HCT116 (cell line): ENCODE results near the gene KIAA0825. TPM values are rescaled to one million over a fixed set of nuclear protein-coding genes. Genes with fewer than 3 reads are reported as not detected.

Experiments
- ATAC-seq: fragments of 200-7000 bp; cut with Tn5 transposase; 2 replicates; pipeline ENCODE4 v1.9.1; 2020; ENCODE audit warnings: mild to moderate bottlenecking, moderate library complexity
- BruUV-seq: library from RNA; stranded (reverse); fragments of 400-500 nt; replicated peaks from 2 replicates; lab custom pipeline; 2021; lab: Mats Ljungman, UMichigan
- CTCF ChIA-PET: fragments of 300-600 bp; sonication (Branson Sonifier 250); formaldehyde crosslinking; loops from one replicate; lab custom pipeline; 2021; ENCODE audit warnings: antibody characterized with exemption; lab: Charles Lee
- POLR2A ChIA-PET: fragments of 300-600, 350-600 bp; sonication (Branson Sonifier 250); formaldehyde crosslinking; loops from one replicate; lab custom pipeline; 2021; ENCODE audit warnings: antibody characterized with exemption; lab: Charles Lee
- RAD21 ChIA-PET, 2 experiments: fragments of 300-600 bp; sonication (Branson Sonifier 250); formaldehyde crosslinking; loops; one replicate each; lab custom pipeline; 2023; ENCODE audit warnings: low total read pairs in 2 of 2; ENCODE audit not compliant: uncharacterized antibody in 2 of 2, unreplicated experiment in 2 of 2, low non-redundant PET in 1 of 2; lab: Charles Lee
- DNase-seq: peaks from one replicate; pipeline ENCODE4 v3.0.0-alpha.2; 2010; ENCODE audit warnings: low read depth, low spot score
- H2AFZ ChIP-seq: fragments of 200-600 bp; shearing (Covaris generic), sonication (generic); 2 replicates; pipeline ENCODE4 v1.6.1; 2017; ENCODE audit warnings: low read depth, mixed run types, mixed read lengths, antibody characterized with exemption, low read length; ENCODE audit not compliant: poor library complexity, severe bottlenecking
- H3K27ac ChIP-seq: 2 replicates; pipeline ENCODE4 v1.5.1; 2012; ENCODE audit warnings: low read depth, low read length
- H3K27me3 ChIP-seq: fragments of 200-600 bp; sonication (generic); 2 replicates; pipeline ENCODE4 v1.6.1; 2016; ENCODE audit warnings: mixed run types, low read length, mixed read lengths; ENCODE audit not compliant: insufficient read depth
- H3K36me3 ChIP-seq, 2 experiments: fragments of 200-500 bp in 1 of 2; fragments of 200-600 bp in 1 of 2; sonication (Bioruptor generic) in 1 of 2; sonication (generic) in 1 of 2; 2 replicates each; pipeline versions ENCODE4 v1.5.1 to v1.6.1; 2014 to 2016; ENCODE audit warnings: low read length in 2 of 2, inconsistent platforms in 1 of 2, mixed read lengths in 1 of 2, mixed run types in 1 of 2; ENCODE audit not compliant: insufficient read depth in 2 of 2, control insufficient read depth in 1 of 2
- H3K4me1 ChIP-seq, 2 experiments: fragments of 200-600 bp in 1 of 2; sonication (generic) in 1 of 2; 2 replicates each; pipeline versions ENCODE4 v1.5.1 to v1.6.1; 2012 to 2017; ENCODE audit warnings: low read length in 2 of 2, inconsistent platforms in 1 of 2, mild to moderate bottlenecking in 1 of 2, mixed read lengths in 1 of 2, mixed run types in 1 of 2, moderate library complexity in 1 of 2; ENCODE audit not compliant: insufficient read depth in 2 of 2, control insufficient read depth in 1 of 2
- H3K4me2 ChIP-seq: fragments of 200-600 bp; sonication (generic); 2 replicates; pipeline ENCODE4 v1.6.1; 2017; ENCODE audit warnings: mixed run types, low read length, mixed read lengths
- H3K4me3 ChIP-seq, 2 experiments: fragments of 200-600 bp in 1 of 2; sonication (generic) in 1 of 2; replicated peaks in 1 of 2; 2 replicates each; pipeline ENCODE4 v1.5.1; 2011 to 2016; ENCODE audit warnings: low read length in 2 of 2, control low read depth in 1 of 2, low read depth in 1 of 2, mild to moderate bottlenecking in 1 of 2, mixed read lengths in 1 of 2, mixed run types in 1 of 2
- H3K79me2 ChIP-seq: fragments of 200-600 bp; sonication (generic); 2 replicates; pipeline ENCODE4 v1.6.1; 2017; ENCODE audit warnings: mild to moderate bottlenecking, mixed run types, low read length, moderate library complexity, mixed read lengths; ENCODE audit not compliant: insufficient read depth
- H3K9ac ChIP-seq: fragments of 200-600 bp; sonication (generic); 2 replicates; pipeline ENCODE4 v1.6.1; 2016; ENCODE audit warnings: low read length, mixed read lengths
- H3K9me2 ChIP-seq: fragments of 200-600 bp; sonication (generic), shearing (Covaris generic); 2 replicates; pipeline ENCODE4 v1.6.1; 2017; ENCODE audit warnings: mixed run types, mild to moderate bottlenecking, moderate library complexity; ENCODE audit not compliant: insufficient read depth
- H3K9me3 ChIP-seq, 2 experiments: fragments of 200-500 bp in 1 of 2; fragments of 200-600 bp in 1 of 2; sonication (Bioruptor generic) in 1 of 2; sonication (generic) in 1 of 2; 2 replicates each; pipeline ENCODE4 v1.6.1; 2014 to 2017; ENCODE audit warnings: low read length in 2 of 2, mixed read lengths in 2 of 2, inconsistent platforms in 1 of 2, low read depth in 1 of 2, mild to moderate bottlenecking in 1 of 2, mixed run types in 1 of 2, moderate library complexity in 1 of 2; ENCODE audit not compliant: control insufficient read depth in 1 of 2, insufficient read depth in 1 of 2
- H4K20me1 ChIP-seq: fragments of 200-600 bp; sonication (generic), shearing (Covaris generic); 2 replicates; pipeline ENCODE4 v1.6.1; 2017; ENCODE audit warnings: mixed run types, mild to moderate bottlenecking, moderate library complexity; ENCODE audit not compliant: insufficient read depth
- CBX3 ChIP-seq: IDR thresholded peaks from 2 replicates; pipeline ENCODE4 v1.6.1; 2012; ENCODE audit warnings: low read depth
- CEBPB ChIP-seq: IDR thresholded peaks from 2 replicates; pipeline ENCODE4 v1.6.1; 2012; ENCODE audit warnings: low read depth
- ELF1 ChIP-seq: IDR thresholded peaks from 2 replicates; pipeline ENCODE4 v1.6.1; 2012; ENCODE audit warnings: low read depth, borderline replicate concordance
- EZH2 ChIP-seq: fragments of 200-600 bp; sonication (generic); IDR thresholded peaks from 2 replicates; pipeline ENCODE4 v1.6.1; 2017; ENCODE audit warnings: antibody characterized with exemption, mixed run types
- FOSL1 ChIP-seq: IDR thresholded peaks from 2 replicates; pipeline ENCODE4 v1.6.1; 2012; ENCODE audit warnings: low read depth
- POLR2A ChIP-seq: IDR thresholded peaks from 2 replicates; pipeline ENCODE4 v1.7.0; 2011; ENCODE audit warnings: borderline replicate concordance; ENCODE audit not compliant: insufficient read depth, insufficient read length; ENCODE audit errors: extremely low read depth
- RAD21 ChIP-seq: IDR thresholded peaks from 2 replicates; pipeline ENCODE4 v1.6.1; 2012; ENCODE audit warnings: low read depth, mild to moderate bottlenecking
- SIN3A ChIP-seq: IDR thresholded peaks from 2 replicates; pipeline ENCODE4 v1.6.1; 2012; ENCODE audit warnings: low read depth
- SRF ChIP-seq: IDR thresholded peaks from 2 replicates; pipeline ENCODE4 v1.6.1; 2012; ENCODE audit warnings: low read depth
- TCF7L2 ChIP-seq: IDR thresholded peaks from 2 replicates; pipeline ENCODE4 v1.7.0; 2011; ENCODE audit warnings: borderline replicate concordance, inconsistent platforms; ENCODE audit not compliant: insufficient read depth, insufficient read length; ENCODE audit errors: extremely low read depth
- YY1 ChIP-seq: IDR thresholded peaks from 2 replicates; pipeline ENCODE4 v1.6.1; 2011; ENCODE audit warnings: low read length, low read depth, moderate library complexity, mild to moderate bottlenecking; ENCODE audit not compliant: insufficient replicate concordance; ENCODE audit errors: extremely low read depth
- ZBTB33 ChIP-seq: IDR thresholded peaks from 2 replicates; pipeline ENCODE4 v1.6.1; 2011; ENCODE audit warnings: mild to moderate bottlenecking, low read length, moderate library complexity; ENCODE audit not compliant: insufficient replicate concordance; ENCODE audit errors: extremely low read depth
- ZNF274 ChIP-seq: fragments of 200-500 bp; sonication (Bioruptor generic); IDR thresholded peaks from 2 replicates; pipeline ENCODE4 v1.6.1; 2014; ENCODE audit warnings: mild to moderate bottlenecking, low read depth, low read length, inconsistent platforms
- intact Hi-C: fragments of 100-400 bp; cut with micrococcal nuclease; formaldehyde crosslinking; loops from 2 replicates; pipeline ENCODE4 v1.10.0; 2022
- total RNA-seq: library from RNA; stranded (reverse); gene quantifications from one replicate; pipeline ENCODE4 v1.2.1, GENCODE V29; 2021; ENCODE audit not compliant: unreplicated experiment
- TF ChIP-seq, protein P1 (sequence below): IDR thresholded peaks from 2 replicates; pipeline ENCODE4 v1.6.1; 2012; ENCODE audit warnings: low read depth
- TF ChIP-seq, protein P2 (sequence below): IDR thresholded peaks from 2 replicates; pipeline ENCODE4 v1.6.1; 2012

The KIAA0825 gene
- total RNA-seq, 1 experiment from 2014 or later, result 1.4 TPM

- 0 out of 4 replicates have a peak, but pooled peaks cover 0 to 6% of the 10 kb centered on the region in 2 experiments for H3K4me1 ChIP-seq
- H3K27me3 ChIP-seq, result no peaks in the 10 kb centered on the region
- no peak overlapping the region for H3K9ac ChIP-seq
- no peaks in the 10 kb centered on the region for H3K36me3 ChIP-seq
- CTCF ChIA-PET, result no interaction called here
- no peaks in the 10 kb centered on the region for H3K79me2 ChIP-seq
- no peaks in the 10 kb centered on the region for H4K20me1 ChIP-seq
- POLR2A ChIA-PET, result no interaction called here
- DNase-seq, result no peak
- TF ChIP-seq ELF1 (no peak), CEBPB (no peak), EZH2 (no peak), ZBTB33 (no peak), SRF (no peak), RAD21 (no peak), FOSL1 (no peak), YY1 (no peak), SIN3A (no peak), CBX3 (no peak), TCF7L2 (no peak), POLR2A (no peak), ZNF274 (no peak)
- TF ChIP-seq, protein P1, sequence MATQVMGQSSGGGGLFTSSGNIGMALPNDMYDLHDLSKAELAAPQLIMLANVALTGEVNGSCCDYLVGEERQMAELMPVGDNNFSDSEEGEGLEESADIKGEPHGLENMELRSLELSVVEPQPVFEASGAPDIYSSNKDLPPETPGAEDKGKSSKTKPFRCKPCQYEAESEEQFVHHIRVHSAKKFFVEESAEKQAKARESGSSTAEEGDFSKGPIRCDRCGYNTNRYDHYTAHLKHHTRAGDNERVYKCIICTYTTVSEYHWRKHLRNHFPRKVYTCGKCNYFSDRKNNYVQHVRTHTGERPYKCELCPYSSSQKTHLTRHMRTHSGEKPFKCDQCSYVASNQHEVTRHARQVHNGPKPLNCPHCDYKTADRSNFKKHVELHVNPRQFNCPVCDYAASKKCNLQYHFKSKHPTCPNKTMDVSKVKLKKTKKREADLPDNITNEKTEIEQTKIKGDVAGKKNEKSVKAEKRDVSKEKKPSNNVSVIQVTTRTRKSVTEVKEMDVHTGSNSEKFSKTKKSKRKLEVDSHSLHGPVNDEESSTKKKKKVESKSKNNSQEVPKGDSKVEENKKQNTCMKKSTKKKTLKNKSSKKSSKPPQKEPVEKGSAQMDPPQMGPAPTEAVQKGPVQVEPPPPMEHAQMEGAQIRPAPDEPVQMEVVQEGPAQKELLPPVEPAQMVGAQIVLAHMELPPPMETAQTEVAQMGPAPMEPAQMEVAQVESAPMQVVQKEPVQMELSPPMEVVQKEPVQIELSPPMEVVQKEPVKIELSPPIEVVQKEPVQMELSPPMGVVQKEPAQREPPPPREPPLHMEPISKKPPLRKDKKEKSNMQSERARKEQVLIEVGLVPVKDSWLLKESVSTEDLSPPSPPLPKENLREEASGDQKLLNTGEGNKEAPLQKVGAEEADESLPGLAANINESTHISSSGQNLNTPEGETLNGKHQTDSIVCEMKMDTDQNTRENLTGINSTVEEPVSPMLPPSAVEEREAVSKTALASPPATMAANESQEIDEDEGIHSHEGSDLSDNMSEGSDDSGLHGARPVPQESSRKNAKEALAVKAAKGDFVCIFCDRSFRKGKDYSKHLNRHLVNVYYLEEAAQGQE, result no peak
- TF ChIP-seq, protein P2, sequence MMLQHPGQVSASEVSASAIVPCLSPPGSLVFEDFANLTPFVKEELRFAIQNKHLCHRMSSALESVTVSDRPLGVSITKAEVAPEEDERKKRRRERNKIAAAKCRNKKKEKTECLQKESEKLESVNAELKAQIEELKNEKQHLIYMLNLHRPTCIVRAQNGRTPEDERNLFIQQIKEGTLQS, result no peak
- TF ChIP-seq, all 23 proteins: peak for 0
- Histone ChIP-seq H2AFZ (no peak overlapping the region), H3K4me3 (no peak overlapping the region), H3K9me3 (no peaks in the 10 kb centered on the region), H3K9me2 (no peaks in the 10 kb centered on the region), H3K27ac (no peak overlapping the region), H3K4me2 (no peak overlapping the region)
- no TSS peak for BruUV-seq
- intact Hi-C loops, result no loop called here
- ATAC-seq, result no peak
- RAD21 ChIA-PET, result no interaction called here
Measured at GRCh38 chr5:94366811-94367210, 251.6 kb downstream of the KIAA0825 start.
